H9 (cell line): ENCODE results near the gene NT5C. TPM values are rescaled to one million over a fixed set of nuclear protein-coding genes. Genes with fewer than 3 reads are reported as not detected.

Experiments used
- DNase-seq: peaks from one replicate; pipeline ENCODE4 v3.0.0-alpha.2; 2017
- H2AFZ ChIP-seq: one replicate; pipeline ENCODE4 v1.6.1; 2013; ENCODE audit warnings: mild to moderate bottlenecking, low read length, control low read depth, moderate library complexity
- H2AK5ac ChIP-seq: 2 replicates; pipeline ENCODE4 v1.6.1; 2013; ENCODE audit warnings: low read length, control low read depth, mixed read lengths; ENCODE audit not compliant: insufficient read length
- H2BK120ac ChIP-seq: one replicate; pipeline ENCODE4 v1.6.1; 2013; ENCODE audit warnings: low read depth, mild to moderate bottlenecking, low read length, control low read depth, inconsistent platforms; ENCODE audit not compliant: poor library complexity, severe bottlenecking
- H2BK12ac ChIP-seq: 2 replicates; pipeline ENCODE4 v1.6.1; 2013; ENCODE audit warnings: low read length, control low read depth, mixed read lengths, low read depth; ENCODE audit not compliant: insufficient read length
- H2BK15ac ChIP-seq: 2 replicates; pipeline ENCODE4 v1.6.1; 2013; ENCODE audit warnings: low read depth, low read length, control low read depth
- H2BK20ac ChIP-seq: one replicate; pipeline ENCODE4 v1.6.1; 2013; ENCODE audit warnings: low read depth, mild to moderate bottlenecking, low read length, control low read depth, inconsistent platforms; ENCODE audit not compliant: poor library complexity, severe bottlenecking
- H2BK5ac ChIP-seq: 2 replicates; pipeline ENCODE4 v1.6.1; 2013; ENCODE audit warnings: low read length, control low read depth, mixed read lengths; ENCODE audit not compliant: insufficient read length
- H3K14ac ChIP-seq: 2 replicates; pipeline ENCODE4 v1.6.1; 2013; ENCODE audit warnings: low read length, control low read depth; ENCODE audit not compliant: insufficient read depth
- H3K18ac ChIP-seq: 2 replicates; pipeline ENCODE4 v1.6.1; 2013; ENCODE audit warnings: low read depth, mild to moderate bottlenecking, mixed read lengths, low read length, control low read depth; ENCODE audit not compliant: insufficient read length
- H3K23ac ChIP-seq: 2 replicates; pipeline ENCODE4 v1.6.1; 2013; ENCODE audit warnings: low read length, control low read depth, mixed read lengths, low read depth; ENCODE audit not compliant: insufficient read length
- H3K23me2 ChIP-seq: 2 replicates; pipeline ENCODE4 v1.6.1; 2013; ENCODE audit warnings: low read depth, mild to moderate bottlenecking, mixed read lengths, low read length, control low read depth; ENCODE audit not compliant: insufficient read length, poor library complexity, severe bottlenecking
- H3K27ac ChIP-seq: 2 replicates; pipeline ENCODE4 v1.5.1; 2013; ENCODE audit warnings: low read length, control low read depth, mixed read lengths, low read depth; ENCODE audit not compliant: insufficient read length
- H3K27me3 ChIP-seq: 2 replicates; pipeline ENCODE4 v1.6.1; 2013; ENCODE audit warnings: low read length, control low read depth, inconsistent platforms; ENCODE audit not compliant: insufficient read depth
- H3K4ac ChIP-seq: 2 replicates; pipeline ENCODE4 v1.6.1; 2013; ENCODE audit warnings: low read depth, mild to moderate bottlenecking, control low read depth, inconsistent platforms, low read length, moderate library complexity
- H3K4me1 ChIP-seq: 2 replicates; pipeline ENCODE4 v1.6.1; 2013; ENCODE audit warnings: low read length, control low read depth, inconsistent platforms; ENCODE audit not compliant: insufficient read depth
- H3K4me2 ChIP-seq: 2 replicates; pipeline ENCODE4 v1.6.1; 2013; ENCODE audit warnings: low read length, control low read depth, mixed read lengths; ENCODE audit not compliant: insufficient read length, insufficient read depth
- H3K56ac ChIP-seq: 2 replicates; pipeline ENCODE4 v1.6.1; 2013; ENCODE audit warnings: low read depth, mild to moderate bottlenecking, mixed read lengths, low read length, control low read depth; ENCODE audit not compliant: insufficient read length
- H3K79me1 ChIP-seq: 2 replicates; pipeline ENCODE4 v1.6.1; 2013; ENCODE audit warnings: low read depth, mild to moderate bottlenecking, moderate library complexity, low read length, control low read depth, inconsistent platforms; ENCODE audit not compliant: insufficient read depth, poor library complexity, severe bottlenecking
- H3K79me2 ChIP-seq: 2 replicates; pipeline ENCODE4 v1.6.1; 2013; ENCODE audit warnings: low read length, control low read depth, inconsistent platforms; ENCODE audit not compliant: insufficient read depth
- H3K9ac ChIP-seq: 2 replicates; pipeline ENCODE4 v1.6.1; 2013; ENCODE audit warnings: low read length, control low read depth, mixed read lengths; ENCODE audit not compliant: insufficient read length; ENCODE audit errors: extremely low read depth
- H3K9me3 ChIP-seq: one replicate; pipeline ENCODE4 v1.6.1; 2013; ENCODE audit warnings: low read depth, low read length, inconsistent platforms; ENCODE audit not compliant: control insufficient read depth
- H3T11ph ChIP-seq: one replicate; pipeline ENCODE4 v1.6.1; 2013; ENCODE audit warnings: mild to moderate bottlenecking, low read length, control low read depth, inconsistent platforms
- H4K20me1 ChIP-seq: one replicate; pipeline ENCODE4 v1.6.1; 2013; ENCODE audit not compliant: control insufficient read depth, insufficient read length, insufficient read depth
- H4K5ac ChIP-seq: 2 replicates; pipeline ENCODE4 v1.6.1; 2013; ENCODE audit warnings: low read depth, mild to moderate bottlenecking, mixed read lengths, low read length, control low read depth; ENCODE audit not compliant: insufficient read length
- H4K8ac ChIP-seq: replicated peaks from 2 replicates; pipeline ENCODE4 v1.6.1; 2013; ENCODE audit warnings: low read length, control low read depth, mixed read lengths, low read depth; ENCODE audit not compliant: insufficient read length
- H4K91ac ChIP-seq: 2 replicates; pipeline ENCODE4 v1.6.1; 2013; ENCODE audit warnings: low read depth, mild to moderate bottlenecking, moderate library complexity, mixed read lengths, low read length, control low read depth; ENCODE audit not compliant: insufficient read length
- H3K27ac Mint-ChIP-seq, 3 experiments: 2 replicates in 2 of 3; 3 replicates in 1 of 3; pipeline ENCODE4 v1.8.0; 2020 to 2021; ENCODE audit warnings: mixed read lengths in 3 of 3, mild to moderate bottlenecking in 1 of 3, moderate library complexity in 1 of 3
- H3K27me3 Mint-ChIP-seq: 2 replicates; pipeline ENCODE4 v1.8.0; 2021; ENCODE audit warnings: low read depth, mild to moderate bottlenecking, moderate library complexity, mixed read lengths
- H3K36me3 Mint-ChIP-seq, 3 experiments: 2 replicates in 2 of 3; 3 replicates in 1 of 3; pipeline ENCODE4 v1.8.0; 2020 to 2021; ENCODE audit warnings: low read depth in 3 of 3, mixed read lengths in 3 of 3; ENCODE audit not compliant: insufficient read depth in 1 of 3
- H3K4me1 Mint-ChIP-seq, 2 experiments: 2 replicates each; pipeline ENCODE4 v1.8.0; 2020; ENCODE audit warnings: mixed read lengths in 2 of 2
- H3K4me3 Mint-ChIP-seq, 2 experiments: 2 replicates in 1 of 2; 3 replicates in 1 of 2; pipeline ENCODE4 v1.8.0; 2020 to 2021; ENCODE audit warnings: mild to moderate bottlenecking in 2 of 2, mixed read lengths in 2 of 2, moderate library complexity in 1 of 2
- H3K9me3 Mint-ChIP-seq, 2 experiments: 2 replicates in 1 of 2; 3 replicates in 1 of 2; pipeline ENCODE4 v1.8.0; 2020; ENCODE audit warnings: mild to moderate bottlenecking in 2 of 2, mixed read lengths in 2 of 2, moderate library complexity in 1 of 2
- CTCF ChIP-seq: fragments of 200-600 bp; sonication (generic); conservative IDR thresholded peaks from 3 replicates; pipeline ENCODE4 v1.8.0; 2021; ENCODE audit warnings: antibody characterized with exemption, mild to moderate bottlenecking
- WGBS: extraction: QIAGEN DNeasy Blood & Tissue Kit; methylation state at CpG from one replicate; pipeline ENCODE4 v1.1.7; 2013; ENCODE audit warnings: missing lambda C conversion rate, low lambda C conversion rate, mixed read lengths; ENCODE audit not compliant: insufficient read length; ENCODE audit errors: extremely low coverage; 5-methylcytosine and 5-hydroxymethylcytosine counted together
- total RNA-seq: library from RNA; stranded (reverse); gene quantifications from 2 replicates; pipeline ENCODE4 v1.2.1, GENCODE V29; 2021

Gene NT5C
- total RNA-seq, 1 experiment from 2014 or later = 77.7 TPM

GRCh38 chr17:75094871-75095399 lies 36.6 kb downstream of the NT5C start:
- H2BK20ac ChIP-seq = no peak overlapping the region
- Mint-ChIP-seq H3K4me1 (peaks cover 23 to 27% of the 10 kb centered on the region in 2 experiments), H3K36me3 (peaks cover 2 to 28% (median 28%) of the 10 kb centered on the region in 3 experiments), H3K27ac (peak overlapping the region in 1 of 3 experiments; percentile 72; a peak in 1 of 7 replicates), H3K27me3 (no peaks in the 10 kb centered on the region), H3K9me3 (no peaks in the 10 kb centered on the region), H3K4me3 (no peak overlapping the region)
- H2BK12ac ChIP-seq = no peak overlapping the region
- H3K23ac ChIP-seq = no peak overlapping the region
- H4K8ac ChIP-seq = no peak overlapping the region
- no peaks in the 10 kb centered on the region for H3K23me2 ChIP-seq
- no peak overlapping the region for H2BK120ac ChIP-seq
- H2AFZ ChIP-seq = no peak overlapping the region
- H3K9ac ChIP-seq = no peak overlapping the region
- no peak overlapping the region; the same call in 1 of the 2 replicates for H3K14ac ChIP-seq
- no CpG with 5 or more reads among the region's 16 CpGs for WGBS
- no peaks in the 10 kb centered on the region for H4K20me1 ChIP-seq
- no peaks in the 10 kb centered on the region for H3K79me1 ChIP-seq
- H2BK15ac ChIP-seq = no peak overlapping the region
- no peaks in the 10 kb centered on the region; the same call in 1 of the 2 replicates for H3K4me1 ChIP-seq
- no peak for TF ChIP-seq CTCF
- H3K4ac ChIP-seq = no peak overlapping the region
- H3K18ac ChIP-seq = no peak overlapping the region
- no peak overlapping the region for H3K56ac ChIP-seq
- H2BK5ac ChIP-seq = no peak overlapping the region
- no peak overlapping the region for H4K5ac ChIP-seq
- H3K4me2 ChIP-seq = no peak overlapping the region
- no peak overlapping the region for H2AK5ac ChIP-seq
- no peak overlapping the region for H3K27ac ChIP-seq
- no peak for DNase-seq
- no peaks in the 10 kb centered on the region; the same call in 1 of the 2 replicates for H3K79me2 ChIP-seq
- no peak overlapping the region for H4K91ac ChIP-seq
- no peaks in the 10 kb centered on the region for H3K27me3 ChIP-seq
- H3T11ph ChIP-seq = no peak overlapping the region
- no peaks in the 10 kb centered on the region for H3K9me3 ChIP-seq
